H1 (cell line): Measurements from ENCODE around the gene PPP2R2C. TPM values are rescaled to one million over a fixed set of nuclear protein-coding genes. Genes with fewer than 3 reads are reported as not detected.

ENCODE experiments used
- CTCF ChIA-PET: fragments of 300-600 bp; sonication (Branson Sonifier 250); formaldehyde crosslinking; loops from one replicate; lab custom pipeline; 2021; ENCODE audit not compliant: partially characterized antibody; lab: Charles Lee
- POLR2A ChIA-PET: fragments of 300-600 bp; sonication (Branson Sonifier 250); formaldehyde crosslinking; loops from one replicate; lab custom pipeline; 2021; ENCODE audit warnings: inconsistent platforms; ENCODE audit not compliant: partially characterized antibody; lab: Charles Lee
- DNase-seq, 2 experiments: peaks; one replicate each; pipeline versions ENCODE4 v3.0.0 to v3.0.0-alpha.2; 2010 to 2022; ENCODE audit warnings: low spot score in 2 of 2, low read depth in 1 of 2, mixed read lengths in 1 of 2
- FAIRE-seq: peaks from 2 replicates; lab custom pipeline; 2011; peaks lifted over from hg19 to GRCh38; lab: Jason Lieb, UNC
- H2AFZ ChIP-seq: 2 replicates; pipeline ENCODE4 v1.8.1; 2012; ENCODE audit warnings: low read length, inconsistent platforms
- H2AK5ac ChIP-seq: 2 replicates; pipeline ENCODE4 v1.6.1; 2013; ENCODE audit warnings: low read depth, low read length
- H2BK120ac ChIP-seq: replicated peaks from 2 replicates; pipeline ENCODE3; 2013; ENCODE audit warnings: low read depth, low read length, inconsistent platforms
- H2BK12ac ChIP-seq: 2 replicates; pipeline ENCODE4 v1.6.1; 2013; ENCODE audit warnings: low read depth, low read length
- H2BK15ac ChIP-seq: 2 replicates; pipeline ENCODE4 v1.6.1; 2013; ENCODE audit warnings: low read length
- H2BK20ac ChIP-seq: 2 replicates; pipeline ENCODE4 v1.6.1; 2013; ENCODE audit warnings: low read length
- H2BK5ac ChIP-seq: 2 replicates; pipeline ENCODE4 v1.6.1; 2013; ENCODE audit warnings: low read depth, low read length
- H3K14ac ChIP-seq: 2 replicates; pipeline ENCODE4 v1.6.1; 2013; ENCODE audit warnings: inconsistent platforms; ENCODE audit not compliant: insufficient read length
- H3K18ac ChIP-seq: 2 replicates; pipeline ENCODE4 v1.6.1; 2013; ENCODE audit warnings: low read length; ENCODE audit errors: extremely low read depth
- H3K23ac ChIP-seq: 2 replicates; pipeline ENCODE4 v1.6.1; 2013; ENCODE audit warnings: inconsistent platforms; ENCODE audit not compliant: insufficient read length
- H3K23me2 ChIP-seq: 2 replicates; pipeline ENCODE4 v1.6.1; 2013; ENCODE audit warnings: low read depth, low read length
- H3K27ac ChIP-seq: 2 replicates; pipeline ENCODE4 v1.6.1; 2011; ENCODE audit warnings: low read depth, low read length, inconsistent platforms
- H3K27me3 ChIP-seq, 4 experiments: replicated peaks in 1 of 4; 1 replicate in 1 of 4; 2 replicates in 3 of 4; pipeline versions ENCODE4 v1.6.1 to v1.8.1; 2011 to 2013; ENCODE audit warnings: low read length in 3 of 4, mild to moderate bottlenecking in 3 of 4, inconsistent platforms in 2 of 4, mixed read lengths in 2 of 4, moderate library complexity in 1 of 4; ENCODE audit not compliant: control insufficient read depth in 3 of 4, insufficient read depth in 3 of 4; ENCODE audit errors: extremely low read depth in 1 of 4
- H3K36me3 ChIP-seq, 4 experiments: 2 replicates each; pipeline versions ENCODE4 v1.6.1 to v1.8.1; 2011 to 2013; ENCODE audit warnings: mild to moderate bottlenecking in 4 of 4, low read length in 3 of 4, moderate library complexity in 2 of 4, control low read depth in 1 of 4, inconsistent platforms in 1 of 4; ENCODE audit not compliant: insufficient read depth in 4 of 4, control insufficient read depth in 2 of 4
- H3K4ac ChIP-seq: replicated peaks from 2 replicates; pipeline ENCODE3; 2013; ENCODE audit warnings: low read length, low read depth, mixed read lengths, inconsistent platforms; ENCODE audit not compliant: insufficient read length
- H3K4me1 ChIP-seq, 4 experiments: replicated peaks in 1 of 4; 1 replicate in 1 of 4; 2 replicates in 3 of 4; pipeline versions ENCODE4 v1.6.1 to v1.8.1; 2011 to 2013; ENCODE audit warnings: low read length in 3 of 4, inconsistent platforms in 2 of 4, mixed read lengths in 1 of 4; ENCODE audit not compliant: insufficient read depth in 4 of 4, control insufficient read depth in 3 of 4
- H3K4me2 ChIP-seq, 2 experiments: 2 replicates each; pipeline versions ENCODE4 v1.6.1 to v1.8.1; 2011 to 2013; ENCODE audit warnings: low read depth in 2 of 2, low read length in 2 of 2, control low read depth in 1 of 2, inconsistent platforms in 1 of 2, mild to moderate bottlenecking in 1 of 2; ENCODE audit not compliant: insufficient read depth in 1 of 2
- H3K4me3 ChIP-seq, 4 experiments: fragments of 200-600, 300-600 bp in 1 of 4; sonication (generic), shearing (Covaris generic), sonication (Bioruptor Twin) in 1 of 4; 2 replicates each; pipeline versions ENCODE4 v1.5.1 to v1.8.1; 2011 to 2016; ENCODE audit warnings: low read length in 4 of 4, low read depth in 3 of 4, control low read depth in 2 of 4, inconsistent platforms in 2 of 4, mild to moderate bottlenecking in 2 of 4, mixed read lengths in 1 of 4, moderate library complexity in 1 of 4; ENCODE audit not compliant: insufficient read depth in 2 of 4; ENCODE audit errors: extremely low read depth in 1 of 4
- H3K56ac ChIP-seq: replicated peaks from 2 replicates; pipeline ENCODE3; 2013; ENCODE audit warnings: low read depth, mild to moderate bottlenecking, mixed read lengths, low read length, inconsistent platforms; ENCODE audit not compliant: insufficient read length
- H3K79me1 ChIP-seq: 2 replicates; pipeline ENCODE4 v1.6.1; 2013; ENCODE audit warnings: low read depth, low read length, control low read depth
- H3K79me2 ChIP-seq, 2 experiments: 2 replicates each; pipeline versions ENCODE4 v1.6.1 to v1.8.1; 2012 to 2013; ENCODE audit warnings: low read length in 2 of 2, mild to moderate bottlenecking in 2 of 2, inconsistent platforms in 1 of 2; ENCODE audit not compliant: insufficient read depth in 2 of 2, control insufficient read depth in 1 of 2
- H3K9ac ChIP-seq, 4 experiments: replicated peaks in 1 of 4; 1 replicate in 1 of 4; 2 replicates in 3 of 4; pipeline versions ENCODE4 v1.6.1 to v1.8.1; 2011 to 2013; ENCODE audit warnings: low read depth in 3 of 4, low read length in 3 of 4, control low read depth in 2 of 4, mild to moderate bottlenecking in 2 of 4, moderate library complexity in 2 of 4, inconsistent platforms in 1 of 4; ENCODE audit errors: extremely low read depth in 1 of 4
- H3K9me3 ChIP-seq, 2 experiments: 2 replicates each; pipeline versions ENCODE4 v1.6.1 to v1.8.1; 2012 to 2013; ENCODE audit warnings: mild to moderate bottlenecking in 2 of 2, moderate library complexity in 2 of 2, control low read depth in 1 of 2, inconsistent platforms in 1 of 2, low read depth in 1 of 2, low read length in 1 of 2, mixed read lengths in 1 of 2; ENCODE audit not compliant: insufficient read depth in 2 of 2
- H4K20me1 ChIP-seq, 2 experiments: replicated peaks in 1 of 2; 2 replicates each; pipeline versions ENCODE3 to v1.8.1; 2011 to 2013; ENCODE audit warnings: inconsistent platforms in 2 of 2, low read length in 2 of 2, mild to moderate bottlenecking in 1 of 2; ENCODE audit not compliant: insufficient read depth in 2 of 2, control insufficient read depth in 1 of 2
- H4K5ac ChIP-seq: 2 replicates; pipeline ENCODE4 v1.6.1; 2013; ENCODE audit warnings: low read length, low read depth, mixed read lengths, inconsistent platforms; ENCODE audit not compliant: insufficient read length
- H4K8ac ChIP-seq: 2 replicates; pipeline ENCODE4 v1.8.0; 2013; ENCODE audit warnings: mild to moderate bottlenecking, moderate library complexity, low read length, inconsistent platforms; ENCODE audit not compliant: insufficient read depth; ENCODE audit errors: extremely low read depth
- H4K91ac ChIP-seq: replicated peaks from 2 replicates; pipeline ENCODE3; 2013; ENCODE audit warnings: low read length, mixed read lengths, inconsistent platforms; ENCODE audit not compliant: insufficient read length
- CEBPB ChIP-seq: IDR thresholded peaks from 2 replicates; pipeline ENCODE4 v1.6.1; 2012; ENCODE audit warnings: low read depth, low read length
- CHD2 ChIP-seq: IDR thresholded peaks from 2 replicates; pipeline ENCODE4 v1.6.1; 2012; ENCODE audit warnings: low read length, improper control_type of control experiment
- EZH2 ChIP-seq: fragments of 200-600 bp; sonication (generic); IDR thresholded peaks from 2 replicates; pipeline ENCODE4 v1.7.1; 2012; ENCODE audit warnings: low read depth, mild to moderate bottlenecking, moderate library complexity, low read length, inconsistent platforms; ENCODE audit not compliant: severe bottlenecking
- GTF2F1 ChIP-seq: IDR thresholded peaks from 2 replicates; pipeline ENCODE4 v1.6.1; 2012; ENCODE audit warnings: low read depth, low read length, improper control_type of control experiment, borderline replicate concordance
- HDAC2 ChIP-seq, 2 experiments: fragments of 300-600 bp in 1 of 2; sonication (generic) in 1 of 2; IDR thresholded peaks; 2 replicates each; pipeline ENCODE4 v1.6.1; 2011 to 2012; ENCODE audit warnings: low read depth in 2 of 2, low read length in 2 of 2, mild to moderate bottlenecking in 2 of 2, moderate library complexity in 2 of 2, borderline replicate concordance in 1 of 2, inconsistent platforms in 1 of 2
- JUN ChIP-seq: IDR thresholded peaks from 2 replicates; pipeline ENCODE4 v1.6.1; 2011; ENCODE audit warnings: low read depth, mild to moderate bottlenecking, improper control_type of control experiment, low read length
- JUND ChIP-seq: IDR thresholded peaks from 2 replicates; pipeline ENCODE4 v1.6.1; 2011; ENCODE audit warnings: mild to moderate bottlenecking, improper control_type of control experiment, low read length
- KDM4A ChIP-seq: IDR thresholded peaks from one replicate; pipeline ENCODE4 v1.7.1; 2012; ENCODE audit warnings: low read depth, mild to moderate bottlenecking, moderate library complexity, low read length, inconsistent platforms; ENCODE audit not compliant: severe bottlenecking
- KDM5A ChIP-seq: fragments of 200-600 bp; IDR thresholded peaks from 2 replicates; pipeline ENCODE4 v1.7.1; 2012; ENCODE audit warnings: mild to moderate bottlenecking, low read length, inconsistent platforms, mixed read lengths
- NRF1 ChIP-seq: IDR thresholded peaks from 2 replicates; pipeline ENCODE4 v1.6.1; 2011; ENCODE audit warnings: mild to moderate bottlenecking, low read depth, low read length, improper control_type of control experiment
- RXRA ChIP-seq: IDR thresholded peaks from 2 replicates; pipeline ENCODE4 v1.6.1; 2011; ENCODE audit warnings: low read depth, mild to moderate bottlenecking, low read length, moderate library complexity; ENCODE audit not compliant: insufficient read depth
- TBP ChIP-seq: IDR thresholded peaks from 2 replicates; pipeline ENCODE4 v1.6.1; 2011; ENCODE audit warnings: low read depth, low read length, improper control_type of control experiment
- YY1 ChIP-seq: IDR thresholded peaks from 2 replicates; pipeline ENCODE4 v1.6.1; 2011; ENCODE audit warnings: low read depth, mild to moderate bottlenecking, low read length
- WGBS, 2 experiments: shearing (Covaris generic) in 1 of 2; methylation state at CpG; one replicate each; pipeline versions ENCODE4 v1.1.6 to v1.1.7; 2013 to 2015; ENCODE audit warnings: low lambda C conversion rate in 2 of 2, mixed read lengths in 2 of 2, inconsistent platforms in 1 of 2, low coverage in 1 of 2, missing lambda C conversion rate in 1 of 2; ENCODE audit not compliant: insufficient replicate concordance in 2 of 2, insufficient coverage in 1 of 2, insufficient read length in 1 of 2; ENCODE audit errors: extremely low coverage in 1 of 2, missing lambda C conversion rate in 1 of 2; 5-methylcytosine and 5-hydroxymethylcytosine counted together
- polyA plus RNA-seq, 7 experiments: library from polyadenylated mRNA; depleted of rRNA in 3 of 7; stranded (reverse) in 5 of 7; unstranded in 2 of 7; fragments of >200 nt in 5 of 7; fragments of 200-250 nt in 2 of 7; gene quantifications; 1 replicate in 5 of 7; 2 replicates in 1 of 7; 4 replicates in 1 of 7; pipeline versions ENCODE4 v1.2.1 to v1.2.3, GENCODE V29; 2011 to 2013; ENCODE audit warnings: missing spikeins in 2 of 7, mixed read lengths in 2 of 7
- total RNA-seq: library from RNA; stranded (reverse); fragmentation: NEBNext Ultra II Directional; extraction: Animal tissue kit (Norgen Biotek cat#: 25700); gene quantifications from 2 replicates; pipeline ENCODE4 v1.2.1, GENCODE V29; 2021

Gene PPP2R2C
- total and polyA plus RNA-seq, 2 of the 8 experiments (the other 6 are each of a cell fraction or from before 2014, with no cell fraction given): 6.4 TPM

DNA sequence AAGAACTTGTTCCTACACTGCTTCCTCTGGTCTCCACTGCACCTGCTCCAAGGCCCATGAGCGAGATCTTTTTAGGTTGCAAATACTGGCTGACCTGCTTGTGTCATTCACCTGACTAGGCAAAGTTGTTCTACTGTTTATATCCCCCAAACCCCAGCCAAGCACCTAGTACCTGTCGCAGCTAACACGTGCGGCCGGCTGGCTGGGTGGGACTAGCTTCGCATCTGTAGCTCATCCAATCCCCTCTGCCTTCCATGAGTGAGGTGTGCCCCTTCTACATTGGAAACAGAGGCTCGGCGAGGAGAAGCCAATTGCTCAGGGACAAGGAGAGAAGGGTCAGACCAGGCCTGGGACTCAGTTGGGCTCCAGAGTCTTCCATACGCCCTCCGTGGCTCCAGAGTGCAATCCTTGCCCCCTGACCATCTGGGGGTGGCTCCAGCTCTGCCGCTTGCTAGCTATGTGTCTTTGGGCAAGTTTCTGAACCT lies 116.3 kb downstream of the PPP2R2C start:
- CTCF ChIA-PET: interaction anchor here (0.6 to 7.3 kb wide), 5 partner anchors 9 to 307 kb away, joined by 3 to 72 read pairs (median 3); no protein-coding TSS in a partner anchor

More for the DNA sequence above, 116.3 kb downstream of the PPP2R2C start:
- H4K5ac ChIP-seq: no peak overlapping the region
- FAIRE-seq: no peak
- H3K4me3 ChIP-seq: no peak overlapping the region
- H3K79me1 ChIP-seq: no peaks in the 10 kb centered on the region
- H3K14ac ChIP-seq: no peak overlapping the region
- POLR2A ChIA-PET: no interaction called here
- H2BK15ac ChIP-seq: no peak overlapping the region
- peaks cover 0 to 5% of the 10 kb centered on the region in 2 experiments for H4K20me1 ChIP-seq
- no peak overlapping the region for H3K23ac ChIP-seq
- no peak overlapping the region for H4K8ac ChIP-seq
- H2BK120ac ChIP-seq: no peak overlapping the region
- H2BK20ac ChIP-seq: no peak overlapping the region
- 0 out of 7 replicates have a peak, but pooled peaks cover 0 to 2% (median 0%) of the 10 kb centered on the region in 4 experiments for H3K27me3 ChIP-seq
- TF ChIP-seq KDM5A (no peak), GTF2F1 (no peak), KDM4A (no peak), HDAC2 (IDR thresholded peaks at IDR 0.05; ENCODE audit: borderline replicate concordance in 1 of 2, low read depth in 2 of 2, low read length in 2 of 2) (no peak), CHD2 (no peak), TBP (no peak), EZH2 (no peak), CEBPB (no peak), NRF1 (no peak), RXRA (no peak), JUND (no peak), JUN (no peak), YY1 (no peak)
- TF ChIP-seq, all 59 proteins: peak for 0
- no peaks in the 10 kb centered on the region for H3K79me2 ChIP-seq
- no peak overlapping the region for H2AFZ ChIP-seq
- H2BK12ac ChIP-seq: no peak overlapping the region
- WGBS, 2 experiments: 81% methylated on average over 10 of the region's 11 CpGs; no CpG with 5 or more reads in 1 of the 2 experiments
- 0 out of 7 replicates have a peak, but pooled peaks cover 0 to 1% (median 0%) of the 10 kb centered on the region in 4 experiments for H3K4me1 ChIP-seq
- DNase-seq: no peak
- no peak overlapping the region for H3K18ac ChIP-seq
- H3K36me3 ChIP-seq: no peaks in the 10 kb centered on the region
- no peak overlapping the region for H3K56ac ChIP-seq
- H3K27ac ChIP-seq: no peak overlapping the region
- H3K9ac ChIP-seq: no peak overlapping the region
- H2AK5ac ChIP-seq: no peak overlapping the region
- no peak overlapping the region for H2BK5ac ChIP-seq
- no peak overlapping the region for H4K91ac ChIP-seq
- H3K4ac ChIP-seq: no peak overlapping the region
- no peaks in the 10 kb centered on the region; the same call in 1 of the 2 replicates for H3K23me2 ChIP-seq
- H3K9me3 ChIP-seq: no peaks in the 10 kb centered on the region
- no peak overlapping the region for H3K4me2 ChIP-seq
